ENCODE measurements around the gene THSD7B.
"Not testable (repeated sequence)": the region's sequence is repeated elsewhere in the genome, so short reads cannot be mapped to it uniquely, and the experiment has no call there.

THSD7B gene

DNA sequence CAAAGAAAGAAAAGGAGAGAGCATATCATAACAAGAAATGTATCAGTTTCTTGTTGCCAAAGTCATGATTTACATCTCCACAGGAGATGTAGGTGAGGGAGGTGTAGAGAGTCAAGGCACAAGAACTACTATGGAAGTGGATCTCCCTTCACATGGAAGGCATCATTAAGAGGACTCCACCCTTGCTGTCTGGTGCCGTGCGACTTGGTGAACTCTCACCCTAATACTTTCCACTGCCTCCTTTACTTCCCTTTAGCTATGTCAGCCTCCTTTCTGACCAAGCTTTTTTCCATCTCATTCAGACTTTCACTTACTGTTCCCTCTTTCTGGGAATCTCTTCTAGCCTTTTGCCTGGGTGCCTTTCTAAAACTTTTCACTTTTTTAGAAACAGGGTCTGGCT lies 490.0 kb downstream of the THSD7B start:
- H3K4me3 ChIP-seq (ENCODE audit: low read length) = no peak overlapping the region
- TF ChIP-seq ZNF274 (IDR thresholded peaks at IDR 0.05; ENCODE audit: low read depth, low read length) = no peak

DNA sequence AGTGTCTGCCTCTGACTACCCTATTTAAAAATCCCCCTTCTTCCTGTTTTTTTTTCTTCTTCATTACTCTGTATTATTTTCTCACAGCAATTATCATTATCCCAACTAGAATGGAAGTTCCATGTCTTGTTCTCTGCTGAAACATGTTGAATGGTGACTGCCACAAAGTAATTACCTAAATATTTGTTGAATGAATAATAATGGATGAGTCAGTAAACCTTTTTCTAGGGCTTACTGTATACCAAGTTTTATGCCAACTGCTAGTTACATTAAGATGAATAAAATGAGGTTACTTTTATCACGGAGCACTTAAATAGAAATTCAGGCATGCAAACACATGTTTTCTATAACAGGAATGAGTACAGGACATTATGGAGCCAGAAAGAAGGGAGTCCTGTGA lies 490.6 kb downstream of the THSD7B start:
- TF ChIP-seq ZNF274 (IDR thresholded peaks at IDR 0.05; ENCODE audit: low read depth, low read length) = no peak
- no peak overlapping the region for H3K4me3 ChIP-seq (ENCODE audit: low read length)

DNA sequence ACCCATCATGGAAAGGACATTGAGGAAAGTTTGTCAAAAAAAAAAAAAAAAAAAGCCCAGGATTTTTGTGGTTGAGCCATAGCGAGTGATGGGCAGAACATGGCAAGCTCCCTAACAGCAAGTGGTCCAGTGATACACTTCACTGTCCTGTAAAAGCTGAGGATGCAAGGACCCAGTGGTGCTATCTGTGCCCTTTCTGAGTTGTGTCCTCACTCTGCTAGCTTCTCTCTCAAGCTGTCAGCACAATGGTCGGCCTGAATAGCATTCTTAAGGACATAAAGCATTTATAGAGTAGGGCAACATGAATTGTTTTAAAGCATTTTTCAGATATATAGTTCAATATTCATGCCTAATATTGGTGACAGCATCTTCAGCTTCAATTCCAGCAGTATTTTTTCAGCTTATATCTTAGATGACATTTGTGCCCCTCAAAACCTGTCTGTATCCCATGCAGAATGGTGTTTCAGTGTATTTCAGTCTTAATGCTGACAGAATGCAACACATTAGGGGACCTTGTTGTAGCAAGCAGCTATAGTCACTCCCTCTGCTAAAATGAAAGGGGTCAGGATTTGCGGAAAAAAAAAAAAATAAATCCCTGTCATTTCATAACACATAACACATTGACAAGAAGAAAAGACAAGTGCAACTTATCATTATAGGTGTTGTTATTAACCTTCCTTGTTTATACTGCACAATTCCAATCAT lies 496.7 kb downstream of the THSD7B start:
- no peak overlapping the region for H3K4me3 ChIP-seq (ENCODE audit: low read length)
- no peak for TF ChIP-seq ZNF274 (IDR thresholded peaks at IDR 0.05; ENCODE audit: low read depth, low read length)

DNA sequence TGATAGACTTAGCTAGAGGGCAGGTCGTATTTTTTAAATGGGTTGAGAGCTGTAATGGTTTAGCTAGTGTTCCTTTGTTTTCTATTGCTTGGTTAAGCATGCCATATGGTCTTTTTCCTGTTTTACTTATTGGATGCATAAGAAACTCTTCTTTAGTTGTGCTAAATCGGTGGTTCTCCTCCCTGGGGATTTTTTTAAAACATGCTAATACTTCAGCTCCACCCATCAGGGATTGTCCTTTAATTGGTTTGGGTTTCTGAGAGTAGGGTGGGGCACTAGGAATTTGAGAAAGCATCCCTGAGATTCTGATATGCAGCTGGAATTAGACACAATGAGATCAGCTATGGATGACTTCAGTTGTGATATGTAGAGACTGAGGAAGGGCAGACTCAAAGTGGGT lies 497.2 kb downstream of the THSD7B start:
- no peak for TF ChIP-seq ZNF274 (IDR thresholded peaks at IDR 0.05; ENCODE audit: low read depth, low read length)
- H3K4me3 ChIP-seq (ENCODE audit: low read length) = no peak overlapping the region

DNA sequence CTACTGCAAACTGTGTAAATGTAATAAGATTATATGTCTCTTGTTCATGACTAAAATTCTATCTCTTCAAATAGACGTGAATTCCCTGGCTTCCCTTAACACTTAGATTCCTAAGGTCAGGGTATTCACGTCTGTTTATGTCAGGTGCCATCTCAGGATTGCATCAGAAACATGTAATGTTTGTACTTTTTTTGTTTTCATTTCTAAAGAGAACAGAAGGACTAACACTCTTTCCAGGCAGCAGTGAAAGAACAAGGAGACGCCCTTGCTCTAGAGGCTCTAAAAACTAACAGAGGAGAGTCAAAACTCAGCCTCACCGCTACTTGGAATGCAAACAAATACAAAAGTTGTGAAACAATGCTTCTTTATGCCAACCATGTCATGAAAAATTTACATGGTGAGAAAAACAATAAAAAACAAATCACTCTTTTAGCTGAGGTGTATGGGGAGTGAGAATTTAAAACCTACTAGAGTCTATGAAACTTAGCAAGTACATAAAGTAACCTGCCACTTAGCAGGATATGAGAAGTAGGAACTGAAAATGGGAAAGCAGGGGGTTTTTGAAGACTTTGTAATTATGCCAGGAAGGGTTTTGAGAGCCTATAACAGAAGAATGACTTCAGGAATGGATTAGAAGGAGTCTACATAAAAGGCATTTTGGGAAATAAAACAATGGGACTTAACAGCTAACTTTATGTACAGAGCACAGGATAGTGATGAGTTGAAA lies 522.7 kb downstream of the THSD7B start:
- no peak for TF ChIP-seq ZNF274 (IDR thresholded peaks at IDR 0.05; ENCODE audit: low read depth, low read length)

DNA sequence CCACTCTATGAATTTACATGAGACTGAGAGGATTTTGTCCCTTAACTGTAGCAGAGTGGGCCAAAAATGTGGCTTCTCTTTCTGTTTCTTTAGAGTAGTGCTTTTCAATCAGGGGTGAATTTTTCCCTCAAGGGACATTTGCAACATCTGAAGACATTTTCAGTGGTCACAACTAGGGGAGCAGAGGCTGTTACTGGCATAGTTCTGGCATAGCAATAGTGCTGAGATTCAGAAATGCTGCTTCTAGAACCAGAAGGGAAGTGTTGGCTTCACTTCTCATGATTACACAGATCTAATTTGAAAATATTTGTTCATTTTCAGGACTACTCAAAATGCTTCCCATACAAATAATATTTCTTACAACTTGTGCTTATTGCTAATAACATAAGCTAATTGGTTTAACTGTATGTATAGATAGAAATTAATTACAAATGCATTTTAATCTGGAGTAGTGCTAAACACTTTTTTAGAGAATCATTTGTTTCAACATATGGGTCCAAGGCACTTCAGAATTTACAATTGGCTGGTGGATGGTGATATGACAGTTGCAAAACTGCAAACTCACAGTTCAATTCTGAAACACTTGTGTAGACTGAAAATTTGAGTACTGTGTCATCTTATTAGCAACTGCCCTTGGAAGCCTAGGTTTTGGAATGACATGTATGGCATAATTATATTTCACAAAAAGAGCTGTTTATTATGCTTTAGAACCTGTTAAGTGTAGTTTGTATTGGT lies 526.7 kb downstream of the THSD7B start:
- no peak overlapping the region for H3K4me3 ChIP-seq (ENCODE audit: low read length)
- no peak for TF ChIP-seq ZNF274 (IDR thresholded peaks at IDR 0.05; ENCODE audit: low read depth, low read length)

More for the DNA sequence above, 522.7 kb downstream of the THSD7B start:
- no peak overlapping the region for H3K4me3 ChIP-seq (ENCODE audit: low read length)

DNA sequence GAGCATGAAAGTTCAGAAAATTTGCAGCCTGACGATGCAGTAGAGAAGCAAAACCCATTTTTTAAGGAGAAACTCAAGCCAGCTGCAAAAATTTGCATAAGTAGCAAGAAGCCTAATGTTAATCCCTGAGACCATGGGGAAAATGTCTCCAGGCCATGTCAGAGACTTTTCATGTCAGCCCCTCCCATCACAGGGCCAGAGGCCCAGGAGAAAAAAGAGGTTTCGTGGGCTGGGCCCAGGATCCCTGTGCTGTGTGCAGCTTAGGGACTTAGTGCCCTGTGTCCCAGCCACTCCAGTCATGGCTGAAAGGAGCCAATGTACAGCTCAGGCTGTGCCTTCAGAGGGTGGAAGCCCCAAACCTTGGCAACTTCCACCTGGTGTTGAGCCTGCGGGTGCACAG lies 533.0 kb downstream of the THSD7B start:
- no peak overlapping the region for H3K4me3 ChIP-seq (ENCODE audit: low read length)
- no peak for TF ChIP-seq ZNF274 (IDR thresholded peaks at IDR 0.05; ENCODE audit: low read depth, low read length)

DNA sequence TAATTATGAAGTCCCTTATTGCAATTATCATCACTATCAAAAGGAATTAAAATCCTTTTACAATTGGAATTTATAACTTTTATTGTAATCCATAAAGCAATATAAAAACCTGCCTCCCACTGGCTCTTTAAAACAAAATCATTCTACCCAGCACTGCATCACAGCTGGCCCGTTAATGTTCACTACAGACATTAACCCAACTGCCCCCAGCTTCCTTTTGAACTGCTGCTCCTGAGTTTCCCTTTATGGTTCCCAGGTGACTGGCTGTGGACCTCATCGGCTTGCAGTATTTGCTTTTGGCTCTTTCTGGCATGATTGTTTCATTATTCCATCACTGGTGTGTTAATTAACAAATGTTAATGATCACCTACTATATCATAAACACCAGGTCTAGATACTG lies 535.6 kb downstream of the THSD7B start:
- H3K4me3 ChIP-seq (ENCODE audit: low read length) = no peak overlapping the region
- no peak for TF ChIP-seq ZNF274 (IDR thresholded peaks at IDR 0.05; ENCODE audit: low read depth, low read length)

DNA sequence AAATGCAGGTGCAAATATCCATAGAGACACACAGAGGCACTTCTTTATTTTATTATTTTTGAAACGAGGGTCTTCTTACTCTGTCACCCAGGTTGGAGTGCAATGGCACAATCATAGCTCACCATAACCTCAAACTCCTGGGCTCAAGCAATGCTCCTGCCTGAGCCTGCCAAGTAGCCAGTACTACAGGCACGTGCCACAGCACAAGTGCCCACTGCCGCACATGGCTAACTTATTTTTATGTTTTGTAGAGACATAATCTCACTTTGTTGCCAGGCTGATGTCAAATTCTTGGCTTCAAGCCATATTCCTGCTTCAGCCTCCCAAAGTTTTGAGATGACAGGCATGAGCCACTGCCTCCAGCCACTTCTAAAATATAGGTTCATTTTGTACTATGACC lies 537.6 kb downstream of the THSD7B start:
- no peak for TF ChIP-seq ZNF274 (IDR thresholded peaks at IDR 0.05; ENCODE audit: low read depth, low read length)
- no peak overlapping the region for H3K4me3 ChIP-seq (ENCODE audit: low read length)

DNA sequence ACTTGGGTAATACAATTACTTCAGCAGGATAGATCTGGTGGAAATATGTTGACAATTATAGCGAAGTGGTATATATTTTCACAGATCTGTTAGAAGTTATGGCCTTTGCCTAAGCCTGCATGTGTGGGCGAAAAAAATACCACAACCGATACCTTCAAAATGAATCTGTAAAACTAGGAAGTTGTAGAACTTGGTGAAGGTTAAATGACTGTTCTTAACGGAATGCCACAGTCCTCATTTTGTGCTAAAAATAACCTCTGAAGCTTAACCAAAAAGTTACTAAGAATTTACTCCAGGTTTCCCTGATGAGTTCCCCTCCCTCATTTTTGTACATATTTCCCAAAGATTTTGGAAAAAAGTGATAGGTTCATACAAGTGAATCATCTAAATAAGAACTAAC lies 550.7 kb downstream of the THSD7B start:
- TF ChIP-seq ZNF274 (IDR thresholded peaks at IDR 0.05; ENCODE audit: low read depth, low read length) = no peak
- no peak overlapping the region for H3K4me3 ChIP-seq (ENCODE audit: low read length)

DNA sequence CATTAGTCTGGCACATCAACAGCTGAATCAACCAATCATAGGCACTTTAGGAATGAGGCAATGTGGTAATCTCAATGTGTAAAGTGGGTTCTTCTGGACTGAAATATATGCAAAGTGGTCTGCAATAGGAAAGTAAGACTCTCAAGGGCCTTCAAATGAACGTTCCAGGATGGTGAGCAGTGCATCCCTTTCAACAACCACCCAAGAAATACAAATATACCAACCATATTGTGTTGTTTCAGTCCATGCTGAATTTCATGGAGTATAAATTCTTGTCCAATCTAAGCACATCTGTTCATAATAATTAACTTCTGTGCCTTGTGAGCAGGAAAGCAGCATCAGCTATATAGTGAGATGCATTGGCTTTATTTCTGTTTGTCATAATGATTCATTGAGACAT lies 556.2 kb downstream of the THSD7B start:
- H3K4me3 ChIP-seq (ENCODE audit: low read length) = no peak overlapping the region
- no peak for TF ChIP-seq ZNF274 (IDR thresholded peaks at IDR 0.05; ENCODE audit: low read depth, low read length)

DNA sequence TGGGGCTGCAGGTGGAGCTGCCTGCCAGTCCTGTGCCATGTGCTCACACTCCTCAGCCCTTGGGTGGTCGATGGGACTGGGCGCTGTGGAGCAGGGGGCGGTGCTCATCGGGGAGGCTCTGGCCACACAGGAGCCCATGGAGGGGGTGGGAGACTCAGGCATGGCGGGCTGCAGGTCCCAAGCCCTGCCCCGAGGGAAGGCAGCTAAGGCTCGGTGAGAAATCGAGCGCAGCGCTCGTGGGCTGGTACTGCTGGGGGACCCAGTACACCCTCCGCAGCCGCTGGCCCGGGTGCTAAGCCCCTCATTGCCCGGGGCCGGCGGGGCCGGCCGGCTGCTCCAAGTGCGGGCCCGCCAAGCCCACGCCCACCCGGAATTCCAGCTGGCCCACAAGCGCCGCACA lies 566.2 kb downstream of the THSD7B start:
- not testable (repeated sequence) for H3K4me3 ChIP-seq (ENCODE audit: low read length)

DNA sequence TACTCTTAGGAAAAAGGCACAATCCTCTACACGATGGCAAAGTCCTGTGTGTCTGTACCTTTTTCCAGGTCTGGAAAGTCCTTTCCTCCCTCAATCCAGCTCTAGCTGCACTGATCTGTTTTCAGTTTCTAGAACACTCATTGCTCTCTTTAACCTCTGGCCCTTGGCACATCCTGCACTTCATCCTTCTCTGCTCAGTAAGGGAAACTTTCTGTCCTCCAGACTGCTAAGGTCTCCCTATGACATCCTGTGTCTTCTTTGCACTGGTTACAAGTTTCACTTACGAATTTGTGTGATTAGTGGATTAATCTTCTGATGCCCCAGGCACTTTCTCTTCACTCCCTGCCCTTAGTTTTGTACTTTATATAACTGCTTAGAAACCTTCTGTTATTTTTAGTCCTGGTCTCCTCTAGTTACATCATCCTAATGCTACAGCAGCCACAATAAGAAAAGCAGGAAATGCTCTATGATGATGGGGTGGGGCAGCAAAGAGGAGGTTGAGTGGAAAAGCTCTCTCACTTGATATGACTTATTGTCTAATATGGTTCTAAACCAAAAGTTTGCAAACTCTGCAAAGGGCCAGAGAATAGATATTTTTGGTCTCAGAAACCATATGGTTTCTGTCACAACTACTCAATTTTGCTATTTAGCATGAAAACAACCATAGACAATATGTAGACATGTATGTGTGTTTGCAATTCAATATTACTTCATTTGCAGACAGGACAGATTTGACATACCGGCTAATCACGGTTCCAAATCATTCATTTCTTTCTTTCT lies 568.2 kb downstream of the THSD7B start:
- no peak overlapping the region for H3K4me3 ChIP-seq (ENCODE audit: low read length)
- no peak for TF ChIP-seq ZNF274 (IDR thresholded peaks at IDR 0.05; ENCODE audit: low read depth, low read length)

DNA sequence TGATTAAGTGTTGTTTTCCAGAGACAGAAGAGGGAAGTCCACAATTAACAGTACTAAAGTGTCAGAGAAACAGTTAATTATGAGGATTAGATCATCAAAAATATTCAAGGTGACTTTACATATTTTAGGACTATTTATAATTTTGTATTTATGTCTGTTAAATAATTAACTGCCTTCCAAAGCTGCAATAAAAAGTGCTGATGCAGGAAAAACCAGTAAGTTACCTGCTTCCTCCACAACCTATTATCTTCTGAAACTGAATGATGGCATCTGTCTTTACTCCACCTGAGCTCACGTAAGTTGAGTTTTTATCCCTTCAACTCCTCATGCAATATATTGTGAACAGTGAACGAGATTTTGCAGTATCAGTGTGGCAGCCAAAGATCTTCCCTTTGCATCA lies 570.7 kb downstream of the THSD7B start:
- TF ChIP-seq ZNF274 (IDR thresholded peaks at IDR 0.05; ENCODE audit: low read depth, low read length) = no peak
- no peak overlapping the region for H3K4me3 ChIP-seq (ENCODE audit: low read length)

Data from GM08714 (cell line).